B cell (primary cell): ENCODE results near the gene NLGN1. TPM values are rescaled to one million over a fixed set of nuclear protein-coding genes. Genes with fewer than 3 reads are reported as not detected.

ENCODE experiments used
- ATAC-seq: fragments of 200-7000 bp; cut with Tn5 transposase; one replicate; pipeline ENCODE4 v1.10.0; 2021; ENCODE audit warnings: low read depth, mild to moderate bottlenecking, moderate number of reproducible peaks, moderate library complexity
- CTCF ChIA-PET: fragments of 350-600 bp; sonication (Branson Sonifier 250); formaldehyde crosslinking; loops from one replicate; lab custom pipeline; 2021; ENCODE audit warnings: antibody characterized with exemption, inconsistent platforms; lab: Charles Lee
- POLR2A ChIA-PET: fragments of 350-600 bp; sonication (Branson Sonifier 250); formaldehyde crosslinking; loops from one replicate; lab custom pipeline; 2021; ENCODE audit warnings: antibody characterized with exemption; lab: Charles Lee
- DNase-seq: peaks from one replicate; pipeline ENCODE4 v3.0.0; 2013
- H2AFZ ChIP-seq: 2 replicates; pipeline ENCODE4 v1.6.1; 2012; ENCODE audit warnings: mild to moderate bottlenecking, low read depth, low read length; ENCODE audit not compliant: insufficient read depth, poor library complexity, severe bottlenecking
- H3K27ac ChIP-seq, 2 donors: 1 replicate in 1 of 2; 2 replicates in 1 of 2; pipeline ENCODE4 v1.5.1; 2012 to 2013; ENCODE audit warnings: low read length in 2 of 2, mild to moderate bottlenecking in 2 of 2, moderate library complexity in 1 of 2
- H3K27me3 ChIP-seq, 4 experiments: fragments of 200-600 bp in 1 of 4; sonication (generic) in 1 of 4; replicated peaks in 1 of 4; 1 replicate in 2 of 4; 2 replicates in 2 of 4; pipeline versions ENCODE4 v1.6.1 to v1.7.0; 2013 to 2016; ENCODE audit warnings: low read length in 3 of 4, mild to moderate bottlenecking in 2 of 4, mixed read lengths in 1 of 4, moderate library complexity in 1 of 4; ENCODE audit not compliant: insufficient read depth in 4 of 4, control insufficient read depth in 3 of 4; ENCODE audit errors: control extremely low read depth in 1 of 4
- H3K36me3 ChIP-seq, 2 experiments: replicated peaks in 1 of 2; 1 replicate in 1 of 2; 2 replicates in 1 of 2; pipeline versions ENCODE4 v1.6.1 to v1.7.1; 2013; ENCODE audit warnings: low read length in 1 of 2; ENCODE audit not compliant: insufficient read depth in 2 of 2, control insufficient read depth in 1 of 2; ENCODE audit errors: control extremely low read depth in 1 of 2, extremely low read depth in 1 of 2
- H3K4me1 ChIP-seq, 2 donors: fragments of 200-600 bp in 1 of 2; sonication (generic) in 1 of 2; 1 replicate in 1 of 2; 2 replicates in 1 of 2; pipeline versions ENCODE4 v1.5.1 to v1.6.1; 2013 to 2017; ENCODE audit warnings: low read length in 2 of 2; ENCODE audit not compliant: control insufficient read depth in 2 of 2, insufficient read depth in 2 of 2
- H3K4me2 ChIP-seq: replicated peaks from 2 replicates; pipeline ENCODE3; 2012; ENCODE audit warnings: mild to moderate bottlenecking, low read depth, low read length; ENCODE audit not compliant: poor library complexity, severe bottlenecking
- H3K4me3 ChIP-seq, 5 experiments: fragments of 200-600 bp in 1 of 5; sonication (generic) in 1 of 5; 1 replicate in 3 of 5; 2 replicates in 2 of 5; pipeline versions ENCODE4 v1.5.1 to v1.7.0; 2011 to 2016; ENCODE audit warnings: low read length in 4 of 5, mild to moderate bottlenecking in 4 of 5, low read depth in 2 of 5, control low read depth in 1 of 5, moderate library complexity in 1 of 5; ENCODE audit not compliant: insufficient read depth in 1 of 5; ENCODE audit errors: control extremely low read depth in 1 of 5, extremely low read depth in 1 of 5
- H3K79me2 ChIP-seq: fragments of 200-600 bp; sonication (generic); one replicate; pipeline ENCODE4 v1.6.0; 2016; ENCODE audit warnings: low read length; ENCODE audit not compliant: control insufficient read depth, insufficient read depth
- H3K9ac ChIP-seq: fragments of 200-600 bp; sonication (generic); 2 replicates; pipeline ENCODE4 v1.6.1; 2017; ENCODE audit warnings: mild to moderate bottlenecking, low read length, moderate library complexity
- H3K9me3 ChIP-seq, 3 donors: one replicate each; pipeline versions ENCODE4 v1.6.1 to v1.7.1; 2013; ENCODE audit warnings: low read length in 2 of 3; ENCODE audit not compliant: control insufficient read depth in 2 of 3, insufficient read depth in 1 of 3; ENCODE audit errors: control extremely low read depth in 1 of 3
- H4K20me1 ChIP-seq: 2 replicates; pipeline ENCODE4 v1.6.0; 2012; ENCODE audit warnings: mild to moderate bottlenecking, low read length; ENCODE audit not compliant: insufficient read depth, control insufficient read depth, poor library complexity, severe bottlenecking
- H3K27ac Mint-ChIP-seq: one replicate; pipeline ENCODE4 v1.8.0; 2021; ENCODE audit warnings: mixed read lengths
- H3K27me3 Mint-ChIP-seq: one replicate; pipeline ENCODE4 v1.8.0; 2021; ENCODE audit warnings: mixed read lengths
- H3K4me1 Mint-ChIP-seq: one replicate; pipeline ENCODE4 v1.8.0; 2021; ENCODE audit warnings: mixed read lengths
- H3K4me3 Mint-ChIP-seq: one replicate; pipeline ENCODE4 v1.8.0; 2021; ENCODE audit warnings: mixed read lengths
- H3K9me3 Mint-ChIP-seq: one replicate; pipeline ENCODE4 v1.8.0; 2022; ENCODE audit warnings: mixed read lengths; ENCODE audit not compliant: insufficient read depth
- CTCF ChIP-seq: fragments of 200-600 bp; IDR thresholded peaks from one replicate; pipeline ENCODE4 v1.8.0; 2022; ENCODE audit warnings: antibody characterized with exemption, mild to moderate bottlenecking
- EZH2 ChIP-seq: IDR thresholded peaks from 2 replicates; pipeline ENCODE4 v1.6.1; 2012; ENCODE audit warnings: borderline replicate concordance, low read depth, mild to moderate bottlenecking, moderate library complexity, low read length; ENCODE audit not compliant: insufficient read depth, poor library complexity, severe bottlenecking
- WGBS: methylation state at CpG from one replicate; pipeline ENCODE4 v1.1.5; 2013; ENCODE audit warnings: missing lambda C conversion rate; ENCODE audit not compliant: insufficient coverage; 5-methylcytosine and 5-hydroxymethylcytosine counted together
- intact Hi-C: fragments of 100-400 bp; cut with micrococcal nuclease; formaldehyde crosslinking; loops from one replicate; pipeline ENCODE4 v1.10.0; 2022
- polyA plus RNA-seq: library from polyadenylated mRNA; depleted of rRNA; stranded (reverse); fragments of >200 nt; gene quantifications from 2 replicates; pipeline ENCODE4 v1.2.3, GENCODE V29; 2012
- total RNA-seq, 2 donors: library from RNA; stranded (reverse); fragments of 120-200 nt in 1 of 2; gene quantifications; 1 replicate in 1 of 2; 2 replicates in 1 of 2; pipeline versions ENCODE4 v1.2.3 to v1.2.4, GENCODE V29; 2013 to 2022

The NLGN1 gene
- total and polyA plus RNA-seq, 2 donors (not counting 1 experiment from before 2014, with no cell fraction given) = not detected

- Histone ChIP-seq H3K4me3 (no peak overlapping the region), H3K27me3 (peaks cover 0 to 11% (median 7%) of the 10 kb centered on the region in 4 experiments), H3K36me3 (no peaks in the 10 kb centered on the region), H3K4me2 (no peak overlapping the region), H4K20me1 (no peaks in the 10 kb centered on the region), H3K27ac (no peak overlapping the region), H3K9me3 (no peaks in the 10 kb centered on the region), H2AFZ (no peak overlapping the region), H3K9ac (no peak overlapping the region), H3K4me1 (peaks cover 5 to 7% of the 10 kb centered on the region in 2 donors), H3K79me2 (no peaks in the 10 kb centered on the region)
- no peaks in the 10 kb centered on the region for H3K9me3 Mint-ChIP-seq
- no peak overlapping the region for H3K4me3 Mint-ChIP-seq
- DNase-seq (no peak), ATAC-seq (no peak)
- no peak overlapping the region for H3K27ac Mint-ChIP-seq
- peaks cover 30% of the 10 kb centered on the region for H3K27me3 Mint-ChIP-seq
- ChIA-PET POLR2A (no interaction called here), CTCF (no interaction called here)
- no peak for TF ChIP-seq EZH2
- no peak for TF ChIP-seq CTCF
- WGBS = no CpG with 5 or more reads among the region's 2 CpGs
- intact Hi-C loops = no loop called here
- H3K4me1 Mint-ChIP-seq = peaks cover 3% of the 10 kb centered on the region
Measured at GRCh38 chr3:173402656-173403055, 5.1 kb downstream of the NLGN1 start.

GRCh38 chr3:173403376-173403775 is 5.8 kb downstream of the NLGN1 start:
- no peak overlapping the region for H3K27ac ChIP-seq
- H3K9me3 Mint-ChIP-seq = no peaks in the 10 kb centered on the region
- H3K4me3 Mint-ChIP-seq = no peak overlapping the region
- intact Hi-C loops = no loop called here
- TF ChIP-seq EZH2 = no peak
- no peak for TF ChIP-seq CTCF
- no peak overlapping the region for H3K4me2 ChIP-seq
- no peaks in the 10 kb centered on the region for H3K36me3 ChIP-seq
- H3K27me3 ChIP-seq = peaks cover 0 to 8% (median 5%) of the 10 kb centered on the region in 4 experiments
- no peaks in the 10 kb centered on the region for H3K9me3 ChIP-seq
- H2AFZ ChIP-seq = no peak overlapping the region
- H3K4me1 ChIP-seq = peaks cover 0 to under 1% of the 10 kb centered on the region in 2 donors
- ATAC-seq (no peak), DNase-seq (no peak)
- no peak overlapping the region for H3K4me3 ChIP-seq
- no peak overlapping the region for H3K9ac ChIP-seq
- ChIA-PET POLR2A (no interaction called here), CTCF (no interaction called here)
- H3K79me2 ChIP-seq = no peaks in the 10 kb centered on the region
- H4K20me1 ChIP-seq = no peaks in the 10 kb centered on the region
- no peak overlapping the region for H3K27ac Mint-ChIP-seq
- no CpG with 5 or more reads among the region's 1 CpG for WGBS
- H3K27me3 Mint-ChIP-seq = peaks cover 23% of the 10 kb centered on the region
- H3K4me1 Mint-ChIP-seq = no peaks in the 10 kb centered on the region
